Endothelial cell (in vitro differentiated cells): ENCODE results near the gene FBLN2. TPM values are rescaled to one million over a fixed set of nuclear protein-coding genes. Genes with fewer than 3 reads are reported as not detected.

ENCODE experiments used
- DNase-seq: peaks from one replicate; pipeline ENCODE4 v3.0.0; 2021; ENCODE audit warnings: low spot score
- H3K27ac Mint-ChIP-seq: one replicate; pipeline ENCODE4 v1.8.0; 2021; ENCODE audit warnings: mixed read lengths, inconsistent platforms; ENCODE audit not compliant: unreplicated experiment
- H3K27me3 Mint-ChIP-seq: one replicate; pipeline ENCODE4 v1.8.0; 2021; ENCODE audit warnings: mild to moderate bottlenecking, moderate library complexity, mixed read lengths, inconsistent platforms; ENCODE audit not compliant: unreplicated experiment
- H3K36me3 Mint-ChIP-seq: one replicate; pipeline ENCODE4 v1.8.0; 2021; ENCODE audit warnings: mild to moderate bottlenecking, low read depth, mixed read lengths, inconsistent platforms; ENCODE audit not compliant: unreplicated experiment
- H3K4me1 Mint-ChIP-seq: one replicate; pipeline ENCODE4 v1.8.0; 2021; ENCODE audit warnings: mild to moderate bottlenecking, mixed read lengths, inconsistent platforms; ENCODE audit not compliant: unreplicated experiment
- H3K4me3 Mint-ChIP-seq: one replicate; pipeline ENCODE4 v1.8.0; 2021; ENCODE audit warnings: mild to moderate bottlenecking, mixed read lengths, inconsistent platforms; ENCODE audit not compliant: unreplicated experiment
- H3K9me3 Mint-ChIP-seq: one replicate; pipeline ENCODE4 v1.8.0; 2021; ENCODE audit warnings: mixed read lengths, inconsistent platforms; ENCODE audit not compliant: unreplicated experiment
- total RNA-seq: library from RNA; stranded (reverse); fragmentation: NEBNext Ultra II Directional; extraction: Animal tissue kit (Norgen Biotek cat#: 25700); gene quantifications from one replicate; pipeline ENCODE4 v1.2.1, GENCODE V29; 2021; ENCODE audit not compliant: unreplicated experiment
- TF ChIP-seq, protein P1 (sequence below): fragments of 200-600 bp; sonication (generic); IDR thresholded peaks from one replicate; pipeline ENCODE4 v1.5.0; 2021; ENCODE audit warnings: antibody characterized with exemption; ENCODE audit not compliant: unreplicated experiment

The FBLN2 gene
- total RNA-seq, 1 donor from 2014 or later, result 10.5 TPM

DNA sequence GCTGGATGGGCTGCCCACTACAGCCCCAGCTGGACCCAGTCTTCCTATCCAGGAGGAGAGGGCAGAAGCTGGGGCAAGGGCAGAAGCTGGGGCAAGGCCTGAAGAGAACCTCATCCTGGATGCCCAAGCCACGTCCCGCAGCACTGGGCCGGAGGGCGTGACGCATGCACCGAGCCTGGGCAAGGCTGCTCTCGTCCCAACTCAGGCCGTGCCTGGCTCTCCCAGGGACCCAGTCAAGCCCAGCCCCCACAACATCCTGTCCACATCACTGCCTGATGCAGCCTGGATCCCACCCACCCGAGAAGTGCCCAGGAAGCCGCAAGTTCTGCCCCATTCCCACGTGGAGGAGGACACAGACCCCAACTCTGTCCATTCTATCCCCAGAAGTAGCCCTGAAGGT, 22.3 kb downstream of the FBLN2 start:
- Mint-ChIP-seq H3K4me1 (peaks cover 14% of the 10 kb centered on the region), H3K27ac (no peak overlapping the region), H3K4me3 (no peak overlapping the region), H3K9me3 (no peaks in the 10 kb centered on the region), H3K27me3 (peaks cover 11% of the 10 kb centered on the region), H3K36me3 (no peaks in the 10 kb centered on the region)
- DNase-seq, result no peak
- TF ChIP-seq, protein P1, sequence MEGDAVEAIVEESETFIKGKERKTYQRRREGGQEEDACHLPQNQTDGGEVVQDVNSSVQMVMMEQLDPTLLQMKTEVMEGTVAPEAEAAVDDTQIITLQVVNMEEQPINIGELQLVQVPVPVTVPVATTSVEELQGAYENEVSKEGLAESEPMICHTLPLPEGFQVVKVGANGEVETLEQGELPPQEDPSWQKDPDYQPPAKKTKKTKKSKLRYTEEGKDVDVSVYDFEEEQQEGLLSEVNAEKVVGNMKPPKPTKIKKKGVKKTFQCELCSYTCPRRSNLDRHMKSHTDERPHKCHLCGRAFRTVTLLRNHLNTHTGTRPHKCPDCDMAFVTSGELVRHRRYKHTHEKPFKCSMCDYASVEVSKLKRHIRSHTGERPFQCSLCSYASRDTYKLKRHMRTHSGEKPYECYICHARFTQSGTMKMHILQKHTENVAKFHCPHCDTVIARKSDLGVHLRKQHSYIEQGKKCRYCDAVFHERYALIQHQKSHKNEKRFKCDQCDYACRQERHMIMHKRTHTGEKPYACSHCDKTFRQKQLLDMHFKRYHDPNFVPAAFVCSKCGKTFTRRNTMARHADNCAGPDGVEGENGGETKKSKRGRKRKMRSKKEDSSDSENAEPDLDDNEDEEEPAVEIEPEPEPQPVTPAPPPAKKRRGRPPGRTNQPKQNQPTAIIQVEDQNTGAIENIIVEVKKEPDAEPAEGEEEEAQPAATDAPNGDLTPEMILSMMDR, result no peak

DNA sequence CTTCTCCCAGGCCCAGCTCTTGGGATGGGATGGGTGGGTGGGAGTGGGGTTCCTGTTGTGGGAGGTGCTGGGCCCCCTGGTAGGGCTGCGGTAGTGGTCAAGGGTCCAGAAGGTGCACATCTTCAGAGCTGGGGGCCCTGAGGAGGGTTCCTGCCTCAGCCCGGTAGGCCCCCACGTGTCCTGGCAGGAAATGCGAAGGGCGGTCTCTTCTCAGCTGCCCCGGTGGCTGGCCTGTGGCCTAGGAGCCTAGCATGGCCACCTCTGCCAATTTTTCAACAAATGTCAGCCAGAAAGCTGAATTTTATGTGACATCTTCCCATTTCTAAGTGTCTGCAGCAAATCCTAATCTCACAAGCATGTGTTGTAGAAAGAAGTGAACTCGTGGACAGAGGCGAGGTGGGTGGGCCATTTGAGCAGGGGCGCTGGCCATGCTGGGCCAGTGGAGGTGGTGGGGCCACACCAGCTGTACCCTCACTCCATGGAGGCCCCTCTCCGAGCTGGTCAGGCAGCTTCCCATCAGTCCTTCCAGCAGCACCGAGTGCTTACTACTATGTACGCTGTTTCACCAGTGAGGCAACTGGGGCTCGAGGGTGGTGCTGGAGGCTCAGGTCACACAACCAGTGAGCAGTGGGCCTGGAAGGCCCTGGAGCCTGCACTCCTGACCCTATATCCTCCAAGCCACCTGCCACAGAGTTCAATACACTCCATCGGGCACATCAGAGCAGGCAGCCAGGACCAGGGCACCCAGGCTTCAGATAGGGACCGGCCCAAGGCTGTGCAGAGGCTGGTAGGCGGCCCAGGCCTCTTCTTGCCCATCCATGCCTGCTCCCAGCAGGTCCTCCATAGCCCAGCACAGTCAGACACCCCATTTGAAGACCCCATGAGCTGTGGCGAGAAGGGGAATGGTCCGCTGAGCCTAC, 23.2 kb downstream of the FBLN2 start:
- H3K4me3 Mint-ChIP-seq, result peak overlapping the region; percentile 28
- H3K27me3 Mint-ChIP-seq, result peaks cover 11% of the 10 kb centered on the region
- peaks cover 16% of the 10 kb centered on the region for H3K4me1 Mint-ChIP-seq
- no peaks in the 10 kb centered on the region for H3K9me3 Mint-ChIP-seq
- no peak for DNase-seq
- TF ChIP-seq, protein P1, result no peak
- H3K36me3 Mint-ChIP-seq, result no peaks in the 10 kb centered on the region
- no peak overlapping the region for H3K27ac Mint-ChIP-seq

DNA sequence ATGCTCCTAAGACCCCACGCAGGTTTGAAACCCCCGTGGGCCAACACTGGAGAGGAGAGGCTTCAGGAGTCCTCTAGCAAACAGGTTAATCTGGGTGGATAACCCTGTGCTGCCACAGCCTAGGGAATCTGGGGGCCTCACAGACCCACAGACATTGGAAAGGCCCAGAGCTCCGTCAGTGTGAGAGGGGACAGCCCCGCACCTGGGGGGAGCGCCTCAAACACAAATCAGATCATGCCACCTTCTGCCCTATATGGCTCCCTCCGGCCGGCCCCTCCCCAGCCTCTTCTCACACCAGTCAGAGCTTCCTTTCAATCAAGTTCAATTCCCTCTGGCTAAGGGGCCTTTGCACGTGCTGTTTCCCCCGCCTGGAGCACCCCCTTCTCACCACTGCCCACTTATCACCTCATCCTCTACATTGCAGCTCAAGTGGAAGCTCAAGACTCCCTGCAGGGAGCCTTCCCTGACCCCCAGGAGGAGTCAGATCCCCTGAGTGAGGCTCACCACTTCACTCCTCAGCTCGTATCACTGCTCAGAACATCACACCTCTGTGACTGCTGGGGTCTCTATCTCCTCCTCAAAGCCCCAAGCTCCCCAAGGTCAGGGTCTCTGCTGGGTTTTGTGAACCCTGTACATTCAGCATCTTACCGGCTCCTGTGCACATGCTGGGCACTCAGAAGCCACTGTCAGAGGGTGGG, 24.1 kb downstream of the FBLN2 start:
- no peaks in the 10 kb centered on the region for H3K9me3 Mint-ChIP-seq
- no peak overlapping the region for H3K4me3 Mint-ChIP-seq
- H3K27ac Mint-ChIP-seq, result no peak overlapping the region
- H3K4me1 Mint-ChIP-seq, result peaks cover 16% of the 10 kb centered on the region
- TF ChIP-seq, protein P1, result no peak
- peaks cover 11% of the 10 kb centered on the region for H3K27me3 Mint-ChIP-seq
- no peak for DNase-seq
- no peaks in the 10 kb centered on the region for H3K36me3 Mint-ChIP-seq

DNA sequence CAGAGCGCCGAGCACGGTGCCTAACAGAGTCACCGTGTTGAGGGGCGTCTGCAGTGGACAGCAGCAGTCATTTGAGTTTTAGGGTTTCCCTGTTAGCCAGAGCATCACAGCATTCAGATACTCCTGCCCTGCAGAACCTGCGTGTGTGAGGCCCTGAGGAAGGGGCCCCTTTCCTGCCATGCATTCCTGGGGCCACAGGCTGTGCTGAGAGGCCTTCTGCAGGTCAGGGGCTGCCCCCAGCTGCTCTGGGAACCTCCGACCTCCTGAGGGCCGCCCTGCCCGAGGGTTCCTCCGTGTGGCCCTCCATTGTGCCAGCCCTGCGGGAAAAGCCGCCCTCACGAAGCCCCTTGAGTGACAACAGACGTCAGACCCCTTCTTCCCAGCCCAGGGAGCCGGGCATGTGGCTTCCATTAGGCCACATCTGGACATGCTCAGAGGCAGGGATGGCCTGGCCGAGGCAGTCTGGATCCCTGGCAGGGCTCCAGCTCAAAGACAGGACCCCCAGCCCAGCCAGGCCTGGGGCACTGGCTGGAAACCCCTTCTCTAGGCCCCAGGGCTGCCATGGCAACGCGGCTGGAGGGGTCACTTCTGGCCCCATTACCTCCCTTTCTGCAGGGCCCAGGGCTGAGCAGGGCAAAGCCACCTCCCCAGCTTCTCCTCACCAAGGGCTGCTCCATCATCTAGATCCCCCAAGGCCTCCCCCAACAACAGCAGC, 25.3 kb downstream of the FBLN2 start:
- no peak for DNase-seq
- Mint-ChIP-seq H3K27me3 (peaks cover 6% of the 10 kb centered on the region), H3K4me3 (no peak overlapping the region), H3K9me3 (no peaks in the 10 kb centered on the region), H3K36me3 (no peaks in the 10 kb centered on the region), H3K27ac (no peak overlapping the region), H3K4me1 (peaks cover 16% of the 10 kb centered on the region)
- TF ChIP-seq, protein P1, result no peak
